NOMO-1 treated with DMSO at 0.1 percent for 48 hours (cell line): Measurements from ENCODE around the gene LRRC73.
A peak's percentile ranks its signal among the peaks of the same experiment; 100 is the strongest.

Experiments used
- DNase-seq: peaks from one replicate; lab custom pipeline; 2025; ENCODE audit not compliant: unreplicated experiment; lab: John Stamatoyannopoulos, UW

Gene LRRC73

DNA sequence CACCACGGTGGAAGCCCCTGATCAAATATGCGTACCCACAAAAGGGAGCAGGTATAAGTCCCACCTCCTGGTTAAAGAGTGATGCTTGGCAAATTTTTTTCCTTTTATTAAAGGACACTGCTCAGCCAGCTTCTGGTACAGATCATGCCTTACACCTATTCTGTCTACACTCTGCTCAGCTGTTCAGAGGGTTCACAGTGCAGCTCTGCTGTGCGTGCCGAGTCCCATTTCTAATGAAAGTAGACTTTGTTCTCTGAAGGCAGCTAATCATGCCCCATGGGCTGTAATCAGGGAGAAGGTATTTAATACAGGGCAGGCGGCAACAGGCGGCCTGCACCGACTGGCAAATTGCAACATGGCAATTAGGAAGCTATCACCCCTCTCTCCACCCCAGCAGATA, 16.3 kb downstream of the LRRC73 start:
- DNase-seq = no peak

DNA sequence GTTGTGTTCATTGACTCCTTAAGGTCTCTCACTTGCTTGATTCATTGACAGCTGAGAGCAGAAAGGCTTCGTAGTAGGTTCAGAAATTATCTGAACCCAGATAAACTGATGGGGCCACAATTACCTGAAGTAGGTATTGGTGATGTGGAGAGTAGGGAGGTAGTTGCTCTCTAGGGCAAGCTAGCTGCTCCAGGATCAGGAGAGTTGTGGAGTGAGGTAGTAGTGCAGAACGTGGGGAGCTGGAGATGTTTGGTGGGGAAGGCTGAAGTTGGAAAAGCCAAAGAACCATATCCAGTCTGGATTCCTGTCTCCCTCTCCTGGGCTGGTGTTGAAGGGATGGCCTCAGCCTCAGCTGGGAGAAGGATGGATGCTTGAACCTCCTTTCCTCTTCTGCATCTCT, 16.9 kb downstream of the LRRC73 start:
- no peak for DNase-seq

DNA sequence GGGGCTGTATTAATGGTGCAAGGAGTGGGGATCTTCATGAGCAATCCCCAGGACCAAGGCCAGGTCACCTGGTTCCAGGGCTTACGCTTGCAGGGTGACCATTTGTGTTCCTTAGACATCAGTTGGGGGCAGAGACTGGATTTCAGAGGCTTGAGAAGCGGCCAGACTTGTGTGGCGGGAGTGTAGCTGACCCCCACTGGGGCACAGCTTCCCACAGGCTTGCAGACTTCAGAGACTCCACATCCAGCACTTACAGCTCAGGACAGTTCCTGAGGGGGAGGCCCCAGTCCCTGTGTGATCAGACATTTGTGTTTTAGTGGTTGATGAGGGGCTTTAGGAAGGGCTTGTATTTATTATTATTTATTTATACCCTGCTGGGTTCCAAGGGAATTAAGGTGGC, 17.5 kb downstream of the LRRC73 start:
- DNase-seq = no peak

DNA sequence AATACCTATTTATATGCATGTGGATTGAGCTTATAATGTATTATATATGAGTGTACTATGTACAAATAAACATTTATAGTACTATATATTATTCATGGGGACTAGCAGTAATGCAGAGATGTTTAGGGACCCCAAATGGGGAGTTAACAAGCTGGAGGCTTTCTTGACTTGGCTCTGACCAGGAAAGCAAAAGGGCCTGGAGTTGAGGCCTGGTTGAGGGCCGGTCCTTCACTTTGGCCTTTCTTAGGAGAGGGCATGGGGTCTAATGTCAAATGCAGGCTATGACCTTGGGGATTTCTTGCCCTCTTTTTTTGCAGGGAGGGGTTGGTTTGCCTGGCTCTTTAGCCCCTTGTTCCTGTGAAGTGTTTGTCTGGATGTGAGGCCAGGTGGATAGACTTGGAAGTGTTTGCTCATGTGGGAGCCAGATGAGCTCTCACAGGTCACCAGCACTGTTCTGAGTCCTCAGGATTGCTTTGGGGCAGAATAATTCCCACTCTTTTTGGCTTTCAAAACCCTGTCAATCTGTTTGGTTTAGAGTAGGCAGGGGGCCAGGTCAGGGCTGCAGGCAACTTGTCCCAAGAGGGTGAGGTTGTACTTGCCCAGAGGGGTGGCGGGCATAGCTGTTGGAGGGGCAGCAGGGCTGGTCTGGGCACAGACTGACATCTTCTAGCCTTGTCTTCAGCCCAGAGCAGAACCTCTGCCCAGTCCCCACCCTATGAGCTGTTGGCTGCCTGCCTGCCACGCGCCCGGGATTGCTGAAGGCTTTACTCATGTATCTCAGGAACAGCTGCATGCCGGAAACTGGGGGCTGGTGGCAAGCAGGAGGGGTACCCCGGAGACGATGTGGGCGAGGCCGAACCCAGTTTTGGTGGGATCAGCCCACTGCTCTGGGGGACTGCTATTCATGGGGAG, 18.1 kb downstream of the LRRC73 start:
- no peak for DNase-seq

DNA sequence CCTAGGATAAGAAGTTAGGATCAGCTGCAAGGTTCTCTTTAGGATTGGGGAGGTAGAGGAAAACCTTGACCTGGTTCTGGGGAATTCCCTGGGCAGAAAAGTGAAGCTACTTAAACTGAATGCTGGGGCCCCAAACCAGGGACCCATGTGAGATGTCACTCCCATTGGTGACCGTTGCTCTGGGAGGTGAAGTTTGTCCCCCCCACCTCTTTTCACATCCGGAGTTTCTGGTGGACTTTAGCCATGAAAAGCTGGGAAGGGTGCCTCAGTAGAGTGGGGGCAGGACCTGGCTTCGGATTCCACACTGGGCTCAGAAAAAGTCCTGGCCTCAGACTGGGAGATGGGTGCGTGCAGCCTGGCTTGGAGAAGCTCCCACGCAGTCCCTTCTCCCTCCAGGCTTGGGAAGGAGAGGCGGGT, 19.6 kb downstream of the LRRC73 start:
- no peak for DNase-seq

- no peak for DNase-seq
Observed at GRCh38 chr6:43489277-43490072, 20.7 kb downstream of the LRRC73 start.

GRCh38 chr6:43488667-43489276, 21.4 kb downstream of the LRRC73 start:
- no peak for DNase-seq

GRCh38 chr6:43481591-43482236, 28.4 kb downstream of the LRRC73 start:
- DNase-seq = no peak

DNA sequence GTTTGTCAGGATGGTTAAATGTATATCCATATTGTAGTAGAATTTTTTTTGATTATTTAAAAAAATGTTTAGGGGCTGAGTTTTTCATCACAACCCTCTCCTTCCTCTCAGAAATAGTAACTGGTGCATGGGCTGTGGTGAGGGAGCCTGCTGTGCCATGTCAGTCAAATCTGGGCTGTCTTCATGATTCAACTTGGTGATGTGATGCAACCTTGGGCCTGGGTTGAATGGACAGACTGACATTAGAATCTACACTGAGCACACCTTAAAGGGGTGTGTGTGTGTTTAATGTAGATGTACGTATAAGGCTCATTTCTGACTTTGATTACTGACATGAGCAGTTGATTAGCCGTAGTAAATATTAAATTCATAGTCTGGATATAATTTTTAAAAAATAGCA, 29.1 kb downstream of the LRRC73 start:
- DNase-seq = no peak

DNA sequence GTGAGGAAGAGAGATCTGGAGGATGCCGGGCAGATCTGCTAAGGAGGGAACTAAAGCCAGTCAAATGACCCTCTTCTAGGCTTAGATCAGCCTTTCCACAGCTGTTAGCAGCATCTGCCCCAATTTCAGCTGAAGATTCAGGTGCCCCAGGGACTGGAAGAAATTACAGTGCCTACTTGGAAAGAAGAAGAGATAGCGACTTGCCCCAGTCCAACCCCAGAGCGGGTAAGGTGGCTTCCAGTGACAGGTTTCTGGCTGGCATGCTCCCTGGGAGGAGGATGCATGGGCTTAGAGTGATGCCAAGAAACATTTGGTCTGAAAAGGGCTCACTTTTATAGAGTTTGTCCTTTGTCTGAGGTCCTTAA, 32.2 kb downstream of the LRRC73 start:
- no peak for DNase-seq

- DNase-seq = peak; percentile 72
Observed at GRCh38 chr6:43477235-43478007, 32.7 kb downstream of the LRRC73 start, which contains the start of gene TJAP1. TJAP1 (plus strand) TSS chr6:43477570; CDS start chr6:43499002, 21,432 bp downstream.

DNA sequence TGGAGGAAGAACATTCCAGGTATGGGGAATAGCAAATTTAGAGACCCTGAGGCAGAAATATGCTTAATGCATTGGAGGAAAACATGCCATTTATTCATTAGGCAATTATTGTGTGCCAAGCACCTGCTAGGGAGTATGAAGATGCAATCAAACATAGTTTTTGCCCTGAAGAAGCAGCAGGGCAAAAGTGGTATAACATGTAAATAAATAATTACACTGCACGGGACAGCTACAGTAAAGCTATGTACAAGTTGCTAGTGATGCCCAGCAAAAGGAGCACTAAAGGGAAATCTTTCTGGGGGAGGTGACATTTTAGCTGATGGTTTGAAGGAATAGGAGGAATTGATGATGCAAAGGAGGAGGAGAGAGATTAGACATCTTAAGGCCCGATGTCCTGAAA, 33.4 kb downstream of the LRRC73 start:
- DNase-seq = no peak

GRCh38 chr6:43475516-43475915, 34.6 kb downstream of the LRRC73 start:
- DNase-seq = no peak

DNA sequence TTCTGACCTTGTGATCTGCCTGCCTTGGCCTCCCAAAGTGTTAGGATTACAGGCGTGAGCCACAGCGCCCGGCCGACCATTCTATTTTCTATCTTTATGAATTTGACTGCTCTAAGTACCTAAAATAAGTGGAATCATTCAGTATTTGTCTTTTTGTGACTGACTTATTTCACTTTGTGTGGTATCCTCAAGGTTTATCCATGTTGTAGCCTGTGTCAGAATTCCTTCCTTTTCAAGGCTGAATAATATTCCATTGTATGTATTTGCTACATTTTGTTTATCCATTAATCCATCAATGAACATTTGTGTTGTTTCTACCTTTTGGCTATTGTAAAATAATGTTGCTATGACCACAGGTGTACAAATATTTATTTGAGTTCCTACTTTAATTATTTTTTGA, 37.6 kb downstream of the LRRC73 start:
- DNase-seq = no peak

DNA sequence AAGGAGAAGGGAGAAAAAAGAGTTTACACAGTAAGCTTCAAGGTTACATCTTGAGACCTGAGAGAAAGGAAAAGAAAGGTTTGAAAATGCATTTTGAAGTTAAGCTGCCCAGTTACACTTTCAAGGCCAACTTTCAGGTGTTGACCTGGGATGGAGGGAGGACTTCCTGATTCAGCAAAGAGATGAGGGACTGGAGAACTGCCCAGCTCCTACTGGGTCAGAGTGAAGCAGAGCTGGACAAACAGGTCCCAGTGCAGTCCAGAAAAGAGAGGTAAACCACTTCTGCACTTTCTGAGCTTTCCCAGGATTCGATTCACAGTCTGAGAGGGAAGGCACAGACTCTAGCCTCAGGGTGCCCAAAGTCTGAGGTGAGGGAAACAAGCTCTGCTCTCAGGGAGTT, 38.7 kb downstream of the LRRC73 start:
- DNase-seq = no peak

- no peak for DNase-seq
Observed at GRCh38 chr6:43469947-43470346, 40.2 kb downstream of the LRRC73 start.

DNA sequence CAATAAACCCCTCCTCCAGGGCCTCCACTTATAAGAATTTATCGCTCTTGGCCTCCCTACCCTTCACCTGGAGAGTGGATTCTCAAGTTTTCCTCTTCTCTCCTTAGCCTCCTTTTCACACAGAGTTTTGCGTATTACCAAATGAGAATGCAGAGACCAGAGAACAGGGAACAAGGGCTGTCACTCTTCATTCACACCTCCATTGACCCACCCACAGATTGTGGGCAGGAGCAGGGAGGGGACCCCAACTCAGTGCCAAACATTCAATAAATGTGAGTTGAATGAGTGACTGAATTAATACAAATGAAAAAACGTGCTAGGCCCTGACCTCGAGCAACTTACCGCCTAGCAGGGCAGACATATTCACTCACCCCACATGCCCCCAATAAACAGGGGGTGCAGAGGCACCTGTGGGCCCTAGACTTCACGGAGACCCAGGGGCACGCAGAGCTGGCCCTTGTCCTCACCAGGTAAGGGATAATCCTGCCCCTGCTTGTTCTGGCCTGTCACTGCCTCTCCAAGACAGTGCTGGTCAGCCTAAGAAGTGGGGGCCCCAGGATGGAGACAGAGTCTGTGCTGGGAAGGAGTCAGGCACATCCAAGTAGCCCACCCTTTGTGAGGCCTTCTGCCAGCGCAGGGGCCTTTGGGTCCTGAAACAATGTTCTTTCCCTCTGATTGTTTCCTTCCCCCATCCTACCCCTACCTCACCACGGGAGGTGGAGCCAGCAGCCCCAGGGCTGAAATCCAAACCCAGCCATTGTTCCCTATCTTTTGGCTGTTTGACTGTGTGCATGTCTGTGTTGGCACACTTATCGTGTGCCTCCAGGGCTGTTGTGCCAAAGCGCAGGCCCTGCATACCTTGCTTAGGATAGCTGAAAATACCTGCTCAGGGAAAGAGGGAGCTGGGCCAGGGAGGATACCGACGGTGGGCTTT, 41.1 kb downstream of the LRRC73 start:
- DNase-seq = no peak

GRCh38 chr6:43468240-43468639, 41.9 kb downstream of the LRRC73 start:
- no peak for DNase-seq

- no peak for DNase-seq
Observed at GRCh38 chr6:43467752-43468151, 42.4 kb downstream of the LRRC73 start.
